K562 (cell line): ENCODE results near the gene FSTL3. TPM values are rescaled to one million over a fixed set of nuclear protein-coding genes. Genes with fewer than 3 reads are reported as not detected.

ENCODE experiments used
- SIN3A ChIP-seq, 2 experiments: fragments of 150-350 bp in 1 of 2; IDR thresholded peaks; 2 replicates each; pipeline ENCODE4 v1.6.1; 2011 to 2016; ENCODE audit warnings: borderline replicate concordance in 2 of 2, low read depth in 2 of 2, low read length in 2 of 2, mild to moderate bottlenecking in 2 of 2, moderate library complexity in 2 of 2; ENCODE audit not compliant: control insufficient read depth in 1 of 2
- UBTF ChIP-seq, 2 experiments: IDR thresholded peaks; 2 replicates each; pipeline ENCODE4 v1.6.1; 2012; ENCODE audit warnings: improper control_type of control experiment in 2 of 2, low read depth in 2 of 2, low read length in 2 of 2, borderline replicate concordance in 1 of 2
- ZBTB40 ChIP-seq, 2 experiments: fragments of 450-650 bp in 1 of 2; sonication (generic) in 1 of 2; formaldehyde crosslinking in 1 of 2; IDR thresholded peaks; 2 replicates each; pipeline versions ENCODE4 v1.7.1 to v1.9.0; 2016 to 2022; ENCODE audit warnings: inconsistent platforms in 1 of 2, mild to moderate bottlenecking in 1 of 2, missing genetic modification reagents in 1 of 2
- polyA plus RNA-seq, 8 experiments: library from polyadenylated mRNA; depleted of rRNA in 4 of 8; stranded (reverse) in 5 of 8; unstranded in 3 of 8; fragments of >200 nt; fragmentation: Nextera tagmentation in 2 of 8; fragmentation: Illumina TruSeq in 1 of 8; extraction: Ambion mirVana in 2 of 8; extraction: Trizol in 1 of 8; gene quantifications; 2 replicates each; pipeline versions ENCODE4 v1.2.1 to v1.2.3, GENCODE V29; 2011 to 2014; ENCODE audit warnings: inconsistent platforms in 1 of 8, missing spikeins in 1 of 8
- total RNA-seq, 7 experiments: library from RNA; depleted of rRNA in 6 of 7; stranded (reverse); fragments of >200 nt in 6 of 7; fragmentation: Illumina TruSeq in 2 of 7; extraction: Trizol in 2 of 7; gene quantifications; 2 replicates each; pipeline versions ENCODE4 v1.2.1 to v1.2.3, GENCODE V29; 2011 to 2021; ENCODE audit warnings: low replicate concordance in 1 of 7

FSTL3 gene
- total and polyA plus RNA-seq, 9 of the 15 experiments (the other 6 are each of a cell fraction or from before 2014, with no cell fraction given): 0.35 to 6.8 (median 4.2) TPM; not detected in 1

DNA sequence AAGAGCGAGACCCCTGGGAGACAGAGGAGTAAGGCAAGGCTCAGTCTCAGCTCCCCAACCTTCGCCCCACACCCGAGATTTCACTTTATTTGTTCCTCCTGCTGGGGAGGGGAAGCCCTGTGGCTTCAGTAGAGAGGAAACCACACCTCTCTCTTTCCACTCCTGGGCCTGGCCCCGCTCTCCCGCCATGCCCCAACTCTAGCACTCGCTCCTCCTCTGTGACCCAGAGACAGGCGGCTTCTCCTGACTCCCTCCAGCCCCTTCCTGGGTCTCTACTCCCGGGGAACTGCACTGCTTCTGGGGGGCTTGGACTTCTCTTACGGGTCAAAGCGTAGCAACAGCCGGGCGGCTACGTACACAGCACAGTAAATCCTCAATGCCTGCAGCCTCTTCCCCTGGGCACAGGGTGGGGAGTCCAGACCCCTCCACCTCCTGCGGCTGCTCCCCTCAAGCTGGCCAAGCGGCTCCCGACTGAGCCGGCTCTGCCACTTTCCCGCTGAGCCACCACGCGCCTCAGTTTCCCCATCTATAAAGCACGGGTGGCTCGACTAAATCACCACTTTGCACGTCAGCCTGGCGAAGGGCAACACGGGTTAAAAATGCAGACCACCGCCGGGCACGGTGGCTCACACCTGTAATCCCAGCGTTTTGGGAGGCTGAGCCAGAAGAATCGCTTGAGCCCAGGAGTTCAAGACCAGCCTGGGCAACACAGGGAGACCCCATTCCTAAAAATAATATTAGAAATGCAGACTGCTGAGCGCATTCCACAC lies 14.6 kb upstream of the FSTL3 start (continued):
- 0 out of 2 replicates have a peak, but pooled peaks have one; percentile 12 for TF ChIP-seq ZBTB40 (IDR thresholded peaks at IDR 0.05)
- no peak for TF ChIP-seq ZBTB40 (CRISPR knock-in tag; IDR thresholded peaks at IDR 0.05)
- TF ChIP-seq UBTF (IDR thresholded peaks at IDR 0.05; ENCODE audit: borderline replicate concordance in 1 of 2, low read depth in 2 of 2, low read length in 2 of 2): 0 out of 4 replicates have a peak, but pooled peaks of 1 of the 2 experiments have one; percentile 14
- 0 out of 4 replicates have a peak, but pooled peaks of 1 of the 2 experiments have one; percentile 19 for TF ChIP-seq SIN3A (IDR thresholded peaks at IDR 0.05; ENCODE audit: borderline replicate concordance in 2 of 2, control insufficient read depth in 1 of 2, low read depth in 2 of 2, low read length in 2 of 2)
- TF ChIP-seq, all 486 proteins: peak for 8
